ENCODE measurements around the gene PARP12.

PARP12 gene

DNA sequence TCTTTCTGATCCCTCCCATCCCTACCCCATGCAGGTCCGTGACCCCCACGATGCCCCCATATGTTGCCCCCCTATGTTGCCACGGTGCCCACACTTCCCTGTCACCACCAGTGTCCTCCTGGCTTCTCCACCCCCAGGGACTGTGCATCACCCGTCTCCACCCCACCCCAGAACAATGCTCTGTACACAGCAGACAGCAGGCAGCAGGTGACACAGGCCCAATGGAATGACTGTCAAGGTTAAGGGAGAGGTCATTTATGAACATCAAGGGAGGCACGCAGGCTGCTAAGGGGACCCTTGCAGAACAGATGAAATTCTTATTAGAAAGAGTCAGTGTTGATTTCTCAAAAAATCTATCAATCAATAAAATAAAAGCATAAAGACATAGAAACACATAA, 71.5 kb downstream of the PARP12 start:
- TF ChIP-seq Cebpa-rat (IDR thresholded peaks at IDR 0.05), result no peak
- Histone ChIP-seq H3K9me3 (replicated peaks in 1 of 11) (peaks cover 0 to 5% (median 0%) of the 10 kb centered on the region in 11 experiments; a peak in 1 of 22 replicates), H3K4me1 (peaks cover 34 to 66% (median 59%) of the 10 kb centered on the region in 10 experiments), H4K20me1 (peaks cover 0 to 18% (median 0%) of the 10 kb centered on the region in 11 experiments; a peak in 2 of 22 replicates), H3K4me3 (no peak overlapping the region), H3K27ac (no peak overlapping the region), H3K36me3 (peaks cover 0 to 18% (median 0%) of the 10 kb centered on the region in 11 experiments; a peak in 5 of 22 replicates), H3K4me2 (peak overlapping the region in 7 of 11 experiments; percentile 12 to 86 (median 73); a peak in 8 of 22 replicates), H3K27me3 (no peaks in the 10 kb centered on the region), H3K9ac (no peak overlapping the region)

- Histone ChIP-seq H3K4me3 (no peak overlapping the region), H3K27ac (no peak overlapping the region), H3K9me3 (replicated peaks in 1 of 11) (peaks cover 0 to 5% (median 0%) of the 10 kb centered on the region in 11 experiments; a peak in 2 of 22 replicates), H3K4me1 (peaks cover 34 to 66% (median 59%) of the 10 kb centered on the region in 10 experiments), H3K36me3 (peaks cover 0 to 24% (median 0%) of the 10 kb centered on the region in 11 experiments; a peak in 5 of 22 replicates), H3K4me2 (peak overlapping the region in 9 of 11 experiments; percentile 31 to 86 (median 73); a peak in 16 of 22 replicates), H4K20me1 (peaks cover 0 to 18% (median 0%) of the 10 kb centered on the region in 11 experiments; a peak in 2 of 22 replicates), H3K9ac (no peak overlapping the region), H3K27me3 (no peaks in the 10 kb centered on the region)
- TF ChIP-seq Cebpa-rat (IDR thresholded peaks at IDR 0.05), result no peak
These were observed 72.0 kb downstream of the PARP12 start for GRCh38 chr7:139990571-139991268.

DNA sequence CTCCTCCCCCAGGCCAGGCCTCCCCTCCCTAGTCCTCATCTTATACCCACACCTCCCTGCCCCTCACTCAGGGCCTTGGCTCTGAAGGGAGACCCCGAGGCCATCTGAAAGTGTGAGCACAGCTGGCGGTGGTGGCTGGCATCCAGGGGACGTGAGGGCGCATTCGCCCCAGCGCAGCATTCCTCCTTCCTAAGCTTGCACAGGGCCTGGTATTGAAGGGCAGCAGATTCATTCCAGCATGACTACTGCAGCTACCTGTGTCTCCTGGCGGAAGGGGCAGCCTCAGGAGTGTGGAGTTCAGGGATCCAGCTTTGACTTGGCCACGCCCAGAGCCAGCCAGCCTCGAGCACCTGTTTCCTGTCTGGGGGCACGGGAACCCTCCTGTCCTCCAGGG, 72.6 kb downstream of the PARP12 start:
- no peak for TF ChIP-seq Cebpa-rat (IDR thresholded peaks at IDR 0.05)
- Histone ChIP-seq H3K9me3 (replicated peaks in 1 of 11) (peaks cover 0 to 5% (median 0%) of the 10 kb centered on the region in 11 experiments; a peak in 2 of 22 replicates), H3K9ac (no peak overlapping the region), H3K4me2 (peak overlapping the region in 10 of 11 experiments; percentile 10 to 86 (median 72); a peak in 17 of 22 replicates), H3K36me3 (peaks cover 0 to 27% (median 0%) of the 10 kb centered on the region in 11 experiments; a peak in 5 of 22 replicates), H3K4me3 (no peak overlapping the region), H4K20me1 (peaks cover 0 to 18% (median 0%) of the 10 kb centered on the region in 11 experiments; a peak in 2 of 22 replicates), H3K27me3 (no peaks in the 10 kb centered on the region), H3K27ac (0 out of 22 replicates have a peak overlapping the region, but pooled peaks of 2 of the 11 experiments have one; percentile 2 to 50), H3K4me1 (peaks cover 34 to 61% (median 55%) of the 10 kb centered on the region in 10 experiments)

GRCh38 chr7:139989366-139990141, 73.2 kb downstream of the PARP12 start:
- peak overlapping the region in 10 of 11 experiments; percentile 10 to 86 (median 72); a peak in 19 of 22 replicates for H3K4me2 ChIP-seq
- peaks cover 0 to 18% (median 0%) of the 10 kb centered on the region in 11 experiments; a peak in 2 of 22 replicates for H4K20me1 ChIP-seq
- H3K9ac ChIP-seq, result peak overlapping the region in 1 of 11 experiments; percentile 42; a peak in 2 of 22 replicates
- no peak for TF ChIP-seq Cebpa-rat (IDR thresholded peaks at IDR 0.05)
- peaks cover 34 to 55% (median 50%) of the 10 kb centered on the region in 10 experiments for H3K4me1 ChIP-seq
- H3K4me3 ChIP-seq, result no peak overlapping the region
- H3K27ac ChIP-seq, result peak overlapping the region in 5 of 11 experiments; percentile 1 to 51 (median 32); a peak in 6 of 22 replicates
- H3K27me3 ChIP-seq, result no peaks in the 10 kb centered on the region
- H3K9me3 ChIP-seq (replicated peaks in 1 of 11), result peaks cover 0 to 5% (median 0%) of the 10 kb centered on the region in 11 experiments; a peak in 2 of 22 replicates
- H3K36me3 ChIP-seq, result peaks cover 0 to 27% (median 0%) of the 10 kb centered on the region in 11 experiments; a peak in 5 of 22 replicates

- Histone ChIP-seq H4K20me1 (peaks cover 0 to 18% (median 0%) of the 10 kb centered on the region in 11 experiments; a peak in 2 of 22 replicates), H3K9ac (no peak overlapping the region), H3K9me3 (replicated peaks in 1 of 11) (peaks cover 0 to 5% (median 0%) of the 10 kb centered on the region in 11 experiments; a peak in 2 of 22 replicates), H3K27ac (no peak overlapping the region), H3K27me3 (no peaks in the 10 kb centered on the region), H3K36me3 (peaks cover 0 to 37% (median 0%) of the 10 kb centered on the region in 11 experiments; a peak in 5 of 22 replicates), H3K4me1 (peaks cover 31 to 48% (median 45%) of the 10 kb centered on the region in 10 experiments), H3K4me3 (no peak overlapping the region), H3K4me2 (peak overlapping the region in 8 of 11 experiments; percentile 31 to 86 (median 72); a peak in 9 of 22 replicates)
- TF ChIP-seq Cebpa-rat (IDR thresholded peaks at IDR 0.05), result no peak
These were observed 74.8 kb downstream of the PARP12 start for GRCh38 chr7:139987691-139988516.

GRCh38 chr7:139985811-139986210, 76.9 kb downstream of the PARP12 start:
- no peak for TF ChIP-seq Cebpa-rat (IDR thresholded peaks at IDR 0.05)
- Histone ChIP-seq H3K27ac (no peak overlapping the region), H3K36me3 (peaks cover 0 to 42% (median 0%) of the 10 kb centered on the region in 11 experiments; a peak in 5 of 22 replicates)

DNA sequence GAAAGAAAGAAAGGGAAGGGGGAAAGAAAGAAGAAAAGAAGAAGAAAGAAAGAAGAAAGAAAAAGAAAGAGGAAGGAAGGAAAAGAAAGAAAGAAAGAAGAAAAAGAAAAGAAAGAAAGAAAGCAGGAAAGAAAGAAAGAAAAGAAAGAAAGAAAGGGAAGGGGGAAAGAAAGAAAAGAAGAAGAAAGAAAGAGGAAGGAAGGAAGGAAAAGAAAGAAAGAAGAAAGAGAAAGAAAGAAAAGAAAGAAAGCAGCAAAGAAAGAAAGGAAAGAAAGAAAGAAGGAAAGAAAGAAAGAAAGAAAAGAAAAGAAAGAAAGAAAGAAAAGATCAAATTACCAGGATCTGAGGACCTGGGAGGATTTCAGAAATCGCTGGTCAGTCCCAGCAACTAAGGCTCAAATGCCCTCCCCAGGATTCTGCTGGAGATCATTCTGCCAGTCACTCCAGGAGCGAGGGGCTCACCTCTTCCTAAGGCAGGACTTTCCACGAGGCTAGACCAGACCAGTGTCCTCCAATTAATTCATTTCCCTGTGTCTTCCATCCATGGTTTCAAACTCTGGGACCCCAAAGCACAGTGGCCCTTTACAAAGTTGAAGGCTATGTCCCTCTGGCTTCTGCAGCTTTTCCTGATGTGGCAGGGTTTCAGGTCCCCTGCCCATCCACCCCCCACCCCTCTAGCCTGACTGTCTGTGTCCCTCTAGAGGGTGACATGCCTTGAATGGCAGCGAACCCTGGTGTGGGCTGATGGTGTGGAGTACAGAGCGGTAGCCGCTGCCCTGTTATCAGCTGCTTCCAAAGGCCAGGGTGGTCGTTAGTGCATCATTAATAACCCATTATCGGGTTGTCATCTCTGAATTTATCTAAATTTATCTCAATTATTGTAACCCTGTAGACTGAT, 77.9 kb downstream of the PARP12 start:
- no peak overlapping the region for H3K4me3 ChIP-seq
- H3K36me3 ChIP-seq, result peaks cover 0 to 42% (median 0%) of the 10 kb centered on the region in 11 experiments; a peak in 5 of 22 replicates
- no peak overlapping the region for H3K27ac ChIP-seq
- no peaks in the 10 kb centered on the region for H3K27me3 ChIP-seq
- peaks cover 0 to 18% (median 0%) of the 10 kb centered on the region in 11 experiments; a peak in 3 of 22 replicates for H4K20me1 ChIP-seq
- H3K9me3 ChIP-seq (replicated peaks in 1 of 11), result peaks cover 0 to 5% (median 0%) of the 10 kb centered on the region in 11 experiments; a peak in 2 of 22 replicates
- no peak overlapping the region for H3K4me2 ChIP-seq
- peaks cover 23 to 33% (median 28%) of the 10 kb centered on the region in 10 experiments for H3K4me1 ChIP-seq
- no peak overlapping the region for H3K9ac ChIP-seq
- TF ChIP-seq Cebpa-rat (IDR thresholded peaks at IDR 0.05), result no peak

More at GRCh38 chr7:139985811-139986210, 76.9 kb downstream of the PARP12 start:
- no peaks in the 10 kb centered on the region for H3K27me3 ChIP-seq
- no peak overlapping the region for H3K9ac ChIP-seq
- peaks cover 0 to 5% (median 0%) of the 10 kb centered on the region in 11 experiments; a peak in 2 of 22 replicates for H3K9me3 ChIP-seq (replicated peaks in 1 of 11)
- no peak overlapping the region for H3K4me3 ChIP-seq
- no peak overlapping the region for H3K4me2 ChIP-seq
- H4K20me1 ChIP-seq, result peaks cover 0 to 18% (median 0%) of the 10 kb centered on the region in 11 experiments; a peak in 3 of 22 replicates
- peaks cover 17 to 31% (median 28%) of the 10 kb centered on the region in 10 experiments; a peak in 19 of 20 replicates for H3K4me1 ChIP-seq

All from BLaER1 treated with 17β-estradiol and CSF1 and Interleukin-3, amounts not matched to agents 10 nM and 100 nM (cell line).